Naive thymus-derived CD4-positive, alpha-beta T cell (primary cell): Measurements from ENCODE around the gene PCDHGA12. TPM values are rescaled to one million over a fixed set of nuclear protein-coding genes. Genes with fewer than 3 reads are reported as not detected.
A peak's percentile ranks its signal among the peaks of the same experiment; 100 is the strongest.

Experiments used
- ATAC-seq: fragments of 150-1000 bp; cut with Tn5 transposase; 2 replicates; pipeline ENCODE4 v1.10.0; 2021; ENCODE audit warnings: mild to moderate bottlenecking, moderate library complexity
- CTCF ChIA-PET: fragments of 350-600 bp; sonication (Branson Sonifier 250); formaldehyde crosslinking; loops from one replicate; lab custom pipeline; 2021; ENCODE audit warnings: antibody characterized with exemption; lab: Charles Lee
- POLR2A ChIA-PET: fragments of 350-600 bp; sonication (Branson Sonifier 250); formaldehyde crosslinking; loops from one replicate; lab custom pipeline; 2021; ENCODE audit warnings: antibody characterized with exemption, inconsistent platforms; lab: Charles Lee
- DNase-seq, 9 donors: peaks; one replicate each; pipeline versions ENCODE4 v3.0.0 to v3.0.0-alpha.2; 2020 to 2022; ENCODE audit warnings: mixed read lengths in 1 of 9
- H3K27ac ChIP-seq: one replicate; pipeline ENCODE4 v1.7.0; 2013; ENCODE audit warnings: mild to moderate bottlenecking, low read depth, low read length, moderate library complexity
- H3K27me3 ChIP-seq, 2 donors: one replicate each; pipeline ENCODE4 v1.7.0; 2013; ENCODE audit warnings: low read length in 2 of 2, mild to moderate bottlenecking in 2 of 2, moderate library complexity in 2 of 2; ENCODE audit not compliant: control insufficient read depth in 2 of 2, insufficient read depth in 2 of 2
- H3K36me3 ChIP-seq, 3 experiments: 1 replicate in 2 of 3; 2 replicates in 1 of 3; pipeline ENCODE4 v1.7.0; 2013; ENCODE audit warnings: low read length in 3 of 3, mild to moderate bottlenecking in 3 of 3, moderate library complexity in 1 of 3; ENCODE audit not compliant: insufficient read depth in 3 of 3, control insufficient read depth in 2 of 3
- H3K4me1 ChIP-seq, 2 donors: one replicate each; pipeline ENCODE4 v1.7.0; 2013; ENCODE audit warnings: low read length in 2 of 2, mild to moderate bottlenecking in 2 of 2, moderate library complexity in 1 of 2; ENCODE audit not compliant: control insufficient read depth in 2 of 2, insufficient read depth in 2 of 2
- H3K4me3 ChIP-seq: 2 replicates; pipeline ENCODE4 v1.7.0; 2013; ENCODE audit warnings: mild to moderate bottlenecking, low read length
- H3K9me3 ChIP-seq, 3 experiments: 1 replicate in 2 of 3; 2 replicates in 1 of 3; pipeline ENCODE4 v1.7.0; 2013; ENCODE audit warnings: low read length in 3 of 3; ENCODE audit not compliant: control insufficient read depth in 2 of 3
- H3K27ac Mint-ChIP-seq, 9 donors: one replicate each; pipeline ENCODE4 v1.8.0; 2020 to 2022; ENCODE audit warnings: mixed read lengths in 9 of 9, mild to moderate bottlenecking in 8 of 9, moderate library complexity in 5 of 9, inconsistent platforms in 2 of 9
- H3K27me3 Mint-ChIP-seq, 5 donors: one replicate each; pipeline ENCODE4 v1.8.0; 2021 to 2022; ENCODE audit warnings: mixed read lengths in 5 of 5, mild to moderate bottlenecking in 1 of 5
- H3K36me3 Mint-ChIP-seq, 5 donors: one replicate each; pipeline ENCODE4 v1.8.0; 2020 to 2022; ENCODE audit warnings: mixed read lengths in 5 of 5, mild to moderate bottlenecking in 3 of 5, inconsistent platforms in 1 of 5
- H3K4me1 Mint-ChIP-seq, 7 donors: one replicate each; pipeline ENCODE4 v1.8.0; 2020 to 2022; ENCODE audit warnings: mixed read lengths in 7 of 7, mild to moderate bottlenecking in 3 of 7, inconsistent platforms in 1 of 7
- H3K4me3 Mint-ChIP-seq, 10 donors: one replicate each; pipeline ENCODE4 v1.8.0; 2020 to 2022; ENCODE audit warnings: mild to moderate bottlenecking in 10 of 10, mixed read lengths in 10 of 10, moderate library complexity in 6 of 10, inconsistent platforms in 2 of 10
- H3K9me3 Mint-ChIP-seq, 11 donors: one replicate each; pipeline ENCODE4 v1.8.0; 2020 to 2022; ENCODE audit warnings: mixed read lengths in 11 of 11, mild to moderate bottlenecking in 4 of 11, inconsistent platforms in 1 of 11, moderate library complexity in 1 of 11
- intact Hi-C, 2 donors: fragments of 100-400 bp; cut with micrococcal nuclease; formaldehyde crosslinking; loops; one replicate each; pipeline ENCODE4 v1.15.1; 2023
- polyA plus RNA-seq, 2 donors: library from polyadenylated mRNA; unstranded; fragments of 300-500 nt; fragmentation: Illumina TruSeq; gene quantifications; one replicate each; pipeline ENCODE4 v1.2.3, GENCODE V29; 2021
- total RNA-seq, 6 experiments: library from RNA in 5 of 6; stranded (reverse) in 5 of 6; gene quantifications; 1 replicate in 5 of 6; 2 replicates in 1 of 6; pipeline ENCODE4 v1.2.3 and lab custom pipeline; 2021 to 2026

The PCDHGA12 gene
- total and polyA plus RNA-seq, 7 experiments from 2014 or later, result 0.32 TPM; not detected in 6

DNA sequence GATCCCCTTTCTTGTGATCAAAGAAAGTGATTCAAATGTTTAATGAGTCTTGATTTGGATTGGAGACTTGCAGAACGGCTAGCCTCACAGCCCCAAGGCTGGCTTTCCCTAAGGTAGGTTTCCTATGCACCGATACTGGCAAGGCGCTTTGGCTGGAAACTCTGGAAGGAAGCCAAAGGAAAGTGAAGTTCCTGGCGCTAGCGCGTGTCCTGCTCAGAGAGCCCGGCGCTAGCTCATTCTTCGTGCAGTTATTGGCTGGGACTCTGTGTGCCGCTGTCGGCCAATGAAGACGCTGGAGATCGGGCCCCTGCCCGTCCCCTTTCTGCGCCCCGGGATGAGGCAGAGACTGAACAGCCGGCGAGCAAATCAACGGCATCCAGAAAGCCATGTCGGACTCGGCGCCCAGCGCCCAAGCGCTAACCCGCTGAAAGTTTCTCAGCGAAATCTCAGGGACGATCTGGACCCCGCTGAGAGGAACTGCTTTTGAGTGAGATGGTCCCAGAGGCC, 45.4 kb downstream of the PCDHGA12 start, which contains the start of gene PCDHGC3:
Gene PCDHGC3, plus strand, starts transcription at position 342 of the 507 bp plus-strand sequence. Its CDS starts 151 bp downstream, at position 493.
- peak within 1 kb of the TSS in 2 of 9 donors; percentile 21 to 87 for H3K27ac Mint-ChIP-seq
- peaks cover 0 to 3% (median 0%) of the 10 kb centered on the region in 11 donors for H3K9me3 Mint-ChIP-seq
- DNase-seq (peak in 2 of 9 donors; percentile 13 to 50), ATAC-seq (peak; percentile 78)
- CTCF ChIA-PET, result interaction anchor here (1.3 kb wide), 1 partner anchor 44 kb away, joined by 3 read pairs; no protein-coding TSS in a partner anchor
- H3K27me3 ChIP-seq, result peaks cover 3 to 13% of the 10 kb centered on the region in 2 donors
- H3K4me3 Mint-ChIP-seq, result peak within 1 kb of the TSS; percentile 83 to 95 (median 91)
- no peaks in the 10 kb centered on the region for H3K9me3 ChIP-seq
- H3K36me3 ChIP-seq, result no peaks in the 10 kb centered on the region
- H3K36me3 Mint-ChIP-seq, result no peaks in the 10 kb centered on the region
- peaks cover 5 to 13% of the 10 kb centered on the region in 2 donors for H3K4me1 ChIP-seq
- POLR2A ChIA-PET, result no interaction called here
- peaks cover 16 to 32% (median 29%) of the 10 kb centered on the region in 7 donors for H3K4me1 Mint-ChIP-seq
- intact Hi-C loops, result loop anchor here (2.0 to 5.0 kb wide), 3 partner anchors 37 to 53 kb away; partner anchors contain the start of gene PCDHGA11 (in 1 of the 2)
- H3K27ac ChIP-seq, result no peak within 1 kb of the TSS
- peaks cover 52 to 71% (median 55%) of the 10 kb centered on the region in 5 donors for H3K27me3 Mint-ChIP-seq
- peak within 1 kb of the TSS; percentile 67 for H3K4me3 ChIP-seq

DNA sequence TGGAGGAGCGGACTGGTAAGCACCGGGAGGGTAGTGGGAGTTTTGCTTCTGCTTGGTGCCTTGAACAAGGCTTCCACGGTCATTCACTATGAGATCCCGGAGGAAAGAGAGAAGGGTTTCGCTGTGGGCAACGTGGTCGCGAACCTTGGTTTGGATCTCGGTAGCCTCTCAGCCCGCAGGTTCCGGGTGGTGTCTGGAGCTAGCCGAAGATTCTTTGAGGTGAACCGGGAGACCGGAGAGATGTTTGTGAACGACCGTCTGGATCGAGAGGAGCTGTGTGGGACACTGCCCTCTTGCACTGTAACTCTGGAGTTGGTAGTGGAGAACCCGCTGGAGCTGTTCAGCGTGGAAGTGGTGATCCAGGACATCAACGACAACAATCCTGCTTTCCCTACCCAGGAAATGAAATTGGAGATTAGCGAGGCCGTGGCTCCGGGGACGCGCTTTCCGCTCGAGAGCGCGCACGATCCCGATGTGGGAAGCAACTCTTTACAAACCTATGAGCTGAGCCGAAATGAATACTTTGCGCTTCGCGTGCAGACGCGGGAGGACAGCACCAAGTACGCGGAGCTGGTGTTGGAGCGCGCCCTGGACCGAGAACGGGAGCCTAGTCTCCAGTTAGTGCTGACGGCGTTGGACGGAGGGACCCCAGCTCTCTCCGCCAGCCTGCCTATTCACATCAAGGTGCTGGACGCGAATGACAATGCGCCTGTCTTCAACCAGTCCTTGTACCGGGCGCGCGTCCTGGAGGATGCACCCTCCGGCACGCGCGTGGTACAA, 46.0 kb downstream of the PCDHGA12 start:
- no peak overlapping the region for H3K27ac ChIP-seq
- intact Hi-C loops, result loop anchor here (5.0 kb wide), 2 partner anchors 36 to 54 kb away; partner anchors contain the start of gene PCDHGA11 (in 1 of the 2)
- peak in 1 of 9 donors; percentile 9 for DNase-seq
- peaks cover 1 to 13% of the 10 kb centered on the region in 2 donors for H3K27me3 ChIP-seq
- Mint-ChIP-seq H3K27me3 (peaks cover 57 to 73% (median 62%) of the 10 kb centered on the region in 5 donors), H3K36me3 (no peaks in the 10 kb centered on the region), H3K9me3 (peaks cover 0 to 3% (median 0%) of the 10 kb centered on the region in 11 donors), H3K4me1 (peaks cover 16 to 32% (median 29%) of the 10 kb centered on the region in 7 donors), H3K27ac (peak overlapping the region in 2 of 9 donors; percentile 21 to 87), H3K4me3 (peak overlapping the region; percentile 83 to 95 (median 91))
- H3K4me1 ChIP-seq, result peaks cover 5 to 13% of the 10 kb centered on the region in 2 donors
- ATAC-seq, result no peak
- CTCF ChIA-PET, result no interaction called here
- POLR2A ChIA-PET, result no interaction called here
- H3K36me3 ChIP-seq, result no peaks in the 10 kb centered on the region
- no peaks in the 10 kb centered on the region for H3K9me3 ChIP-seq
- H3K4me3 ChIP-seq, result peak overlapping the region; percentile 67

DNA sequence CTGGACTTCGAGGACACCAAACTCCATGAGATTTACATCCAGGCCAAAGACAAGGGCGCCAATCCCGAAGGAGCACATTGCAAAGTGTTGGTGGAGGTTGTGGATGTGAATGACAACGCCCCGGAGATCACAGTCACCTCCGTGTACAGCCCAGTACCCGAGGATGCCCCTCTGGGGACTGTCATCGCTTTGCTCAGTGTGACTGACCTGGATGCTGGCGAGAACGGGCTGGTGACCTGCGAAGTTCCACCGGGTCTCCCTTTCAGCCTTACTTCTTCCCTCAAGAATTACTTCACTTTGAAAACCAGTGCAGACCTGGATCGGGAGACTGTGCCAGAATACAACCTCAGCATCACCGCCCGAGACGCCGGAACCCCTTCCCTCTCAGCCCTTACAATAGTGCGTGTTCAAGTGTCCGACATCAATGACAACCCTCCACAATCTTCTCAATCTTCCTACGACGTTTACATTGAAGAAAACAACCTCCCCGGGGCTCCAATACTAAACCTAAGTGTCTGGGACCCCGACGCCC, 46.8 kb downstream of the PCDHGA12 start:
- Mint-ChIP-seq H3K36me3 (no peaks in the 10 kb centered on the region), H3K27ac (peak overlapping the region in 1 of 9 donors; percentile 38), H3K9me3 (peaks cover 0 to 3% (median 0%) of the 10 kb centered on the region in 11 donors), H3K27me3 (peaks cover 60 to 76% (median 66%) of the 10 kb centered on the region in 5 donors), H3K4me3 (peak overlapping the region; percentile 49 to 95 (median 91)), H3K4me1 (peaks cover 16 to 32% (median 29%) of the 10 kb centered on the region in 7 donors)
- CTCF ChIA-PET, result no interaction called here
- Histone ChIP-seq H3K4me1 (peaks cover 5 to 13% of the 10 kb centered on the region in 2 donors), H3K27ac (no peak overlapping the region), H3K36me3 (no peaks in the 10 kb centered on the region), H3K4me3 (peak overlapping the region; percentile 67), H3K9me3 (no peaks in the 10 kb centered on the region), H3K27me3 (peaks cover 0 to 13% of the 10 kb centered on the region in 2 donors)
- intact Hi-C loops, result loop anchor here (5.0 kb wide), 2 partner anchors 35 to 55 kb away; partner anchors contain the start of gene PCDHGA11 (in 1 of the 2)
- ATAC-seq, result no peak
- POLR2A ChIA-PET, result no interaction called here
- no peak for DNase-seq

DNA sequence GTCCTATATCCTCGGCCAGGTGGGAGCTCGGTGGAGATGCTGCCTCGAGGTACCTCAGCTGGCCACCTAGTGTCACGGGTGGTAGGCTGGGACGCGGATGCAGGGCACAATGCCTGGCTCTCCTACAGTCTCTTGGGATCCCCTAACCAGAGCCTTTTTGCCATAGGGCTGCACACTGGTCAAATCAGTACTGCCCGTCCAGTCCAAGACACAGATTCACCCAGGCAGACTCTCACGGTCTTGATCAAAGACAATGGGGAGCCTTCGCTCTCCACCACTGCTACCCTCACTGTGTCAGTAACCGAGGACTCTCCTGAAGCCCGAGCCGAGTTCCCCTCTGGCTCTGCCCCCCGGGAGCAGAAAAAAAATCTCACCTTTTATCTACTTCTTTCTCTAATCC, 47.5 kb downstream of the PCDHGA12 start:
- peaks cover 0 to 3% (median 0%) of the 10 kb centered on the region in 11 donors for H3K9me3 Mint-ChIP-seq
- peaks cover 16 to 32% (median 29%) of the 10 kb centered on the region in 7 donors for H3K4me1 Mint-ChIP-seq
- H3K27me3 Mint-ChIP-seq, result peaks cover 66 to 81% (median 72%) of the 10 kb centered on the region in 5 donors
- Histone ChIP-seq H3K27ac (no peak overlapping the region), H3K36me3 (no peaks in the 10 kb centered on the region), H3K4me3 (no peak overlapping the region), H3K4me1 (peaks cover 5 to 13% of the 10 kb centered on the region in 2 donors), H3K27me3 (peaks cover 0 to 13% of the 10 kb centered on the region in 2 donors), H3K9me3 (no peaks in the 10 kb centered on the region)
- ATAC-seq, result no peak
- POLR2A ChIA-PET, result no interaction called here
- intact Hi-C loops, result loop anchor here (5.0 kb wide), 2 partner anchors 34 to 56 kb away; partner anchors contain the start of gene PCDHGA11 (in 1 of the 2)
- no peak for DNase-seq
- no peak overlapping the region for H3K27ac Mint-ChIP-seq
- peak overlapping the region in 4 of 10 donors; percentile 26 to 95 (median 92) for H3K4me3 Mint-ChIP-seq
- H3K36me3 Mint-ChIP-seq, result no peaks in the 10 kb centered on the region
- CTCF ChIA-PET, result no interaction called here

DNA sequence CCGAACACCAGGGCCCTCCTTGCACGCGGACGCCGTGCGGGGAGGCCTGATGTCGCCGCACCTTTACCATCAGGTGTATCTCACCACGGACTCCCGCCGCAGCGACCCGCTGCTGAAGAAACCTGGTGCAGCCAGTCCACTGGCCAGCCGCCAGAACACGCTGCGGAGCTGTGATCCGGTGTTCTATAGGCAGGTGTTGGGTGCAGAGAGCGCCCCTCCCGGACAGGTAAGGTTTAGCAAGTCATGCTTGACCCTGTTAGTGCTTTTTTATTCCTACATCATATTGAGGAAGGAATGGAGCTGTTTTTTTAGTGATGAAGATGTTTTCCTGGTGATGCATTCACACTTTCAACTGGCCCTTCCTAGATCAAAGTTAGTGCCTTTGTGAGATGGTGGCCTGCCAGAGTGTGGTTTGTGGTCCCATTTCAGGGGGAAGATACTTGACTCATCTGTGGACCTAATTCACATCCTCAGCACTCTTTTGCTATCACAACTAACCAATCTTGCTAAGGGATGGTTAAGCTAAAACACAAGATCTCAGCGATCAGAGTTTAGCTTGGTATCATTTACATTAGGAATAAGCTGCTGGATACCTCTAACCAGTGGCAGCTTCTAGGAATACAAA, 48.1 kb downstream of the PCDHGA12 start:
- peaks cover 0 to 4% (median 0%) of the 10 kb centered on the region in 11 donors for H3K9me3 Mint-ChIP-seq
- CTCF ChIA-PET, result no interaction called here
- H3K36me3 ChIP-seq, result no peaks in the 10 kb centered on the region
- POLR2A ChIA-PET, result no interaction called here
- no peak for ATAC-seq
- peaks cover 5 to 13% of the 10 kb centered on the region in 2 donors for H3K4me1 ChIP-seq
- H3K4me3 Mint-ChIP-seq, result peak overlapping the region in 4 of 10 donors; percentile 24 to 95 (median 92)
- H3K27ac Mint-ChIP-seq, result no peak overlapping the region
- H3K27me3 Mint-ChIP-seq, result peaks cover 71 to 81% (median 75%) of the 10 kb centered on the region in 5 donors
- H3K4me1 Mint-ChIP-seq, result peaks cover 16 to 34% (median 29%) of the 10 kb centered on the region in 7 donors
- no peak for DNase-seq
- no peak overlapping the region for H3K4me3 ChIP-seq
- intact Hi-C loops, result loop anchor here (5.0 kb wide), 2 partner anchors 34 to 56 kb away; partner anchors contain the start of gene PCDHGA11 (in 1 of the 2)
- no peaks in the 10 kb centered on the region for H3K9me3 ChIP-seq
- peaks cover 3 to 13% of the 10 kb centered on the region in 2 donors for H3K27me3 ChIP-seq
- peaks cover 0 to 4% (median 0%) of the 10 kb centered on the region in 5 donors for H3K36me3 Mint-ChIP-seq
- no peak overlapping the region for H3K27ac ChIP-seq

DNA sequence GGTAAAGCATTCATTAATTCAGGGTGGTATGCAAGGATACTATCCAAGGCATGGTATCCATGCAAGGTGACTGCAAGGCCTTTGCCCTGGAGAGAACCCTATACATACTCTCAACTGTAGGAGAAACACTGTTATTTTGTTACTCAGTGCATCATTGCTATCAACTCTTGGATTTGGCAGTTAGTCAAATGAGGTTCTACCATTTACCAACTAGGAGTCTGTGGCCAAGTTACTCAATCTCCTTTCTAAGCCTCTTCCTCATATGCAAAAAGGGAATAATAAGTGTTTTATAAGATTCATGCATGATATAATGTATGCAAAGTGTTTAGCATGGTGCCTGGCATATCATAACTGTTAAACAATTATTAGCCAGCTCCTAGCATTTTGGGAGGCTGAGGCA, 49.5 kb downstream of the PCDHGA12 start:
- intact Hi-C loops, result loop anchor here (5.0 kb wide), 2 partner anchors 33 to 57 kb away; partner anchors contain the start of gene PCDHGA11 (in 1 of the 2)
- DNase-seq (no peak), ATAC-seq (no peak)
- Mint-ChIP-seq H3K27me3 (peaks cover 81 to 94% (median 86%) of the 10 kb centered on the region in 5 donors), H3K27ac (no peak overlapping the region), H3K36me3 (peaks cover 0 to 4% (median 0%) of the 10 kb centered on the region in 5 donors), H3K4me1 (peaks cover 18 to 44% (median 36%) of the 10 kb centered on the region in 7 donors), H3K9me3 (peaks cover 0 to 4% (median 0%) of the 10 kb centered on the region in 11 donors), H3K4me3 (no peak overlapping the region)
- no peaks in the 10 kb centered on the region for H3K36me3 ChIP-seq
- no peak overlapping the region for H3K27ac ChIP-seq
- peaks cover 5 to 14% of the 10 kb centered on the region in 2 donors for H3K4me1 ChIP-seq
- H3K4me3 ChIP-seq, result no peak overlapping the region
- H3K27me3 ChIP-seq, result peaks cover 7 to 20% of the 10 kb centered on the region in 2 donors
- ChIA-PET POLR2A (no interaction called here), CTCF (no interaction called here)
- no peaks in the 10 kb centered on the region for H3K9me3 ChIP-seq
